ENCODE data around the gene NRSN2. TPM values are rescaled to one million over a fixed set of nuclear protein-coding genes. Genes with fewer than 3 reads are reported as not detected.
"Not testable (repeated sequence)": the region's sequence is repeated elsewhere in the genome, so short reads cannot be mapped to it uniquely, and the experiment has no call there.

Gene NRSN2
- total RNA-seq, 1 donor from 2014 or later, result 47.3 TPM

GRCh38 chr20:367486-367887 lies 20.6 kb downstream of the NRSN2 start:
- no peak overlapping the region for H3K27ac Mint-ChIP-seq (ENCODE audit: unreplicated experiment)
- DNase-seq (ENCODE audit: extremely low spot score, unreplicated experiment), result no peak
- H3K36me3 Mint-ChIP-seq (ENCODE audit: unreplicated experiment), result no peaks in the 10 kb centered on the region
- no peaks in the 10 kb centered on the region for H3K27me3 Mint-ChIP-seq (ENCODE audit: unreplicated experiment)
- no peaks in the 10 kb centered on the region for H3K9me3 Mint-ChIP-seq (ENCODE audit: unreplicated experiment)
- TF ChIP-seq CTCF (IDR thresholded peaks at IDR 0.05), result no peak
- peaks cover 16% of the 10 kb centered on the region for H3K4me1 Mint-ChIP-seq (ENCODE audit: unreplicated experiment)
- no peak overlapping the region for H3K4me3 Mint-ChIP-seq (ENCODE audit: unreplicated experiment)

- peaks cover 22% of the 10 kb centered on the region for H3K4me1 Mint-ChIP-seq (ENCODE audit: unreplicated experiment)
- no peaks in the 10 kb centered on the region for H3K9me3 Mint-ChIP-seq (ENCODE audit: unreplicated experiment)
- no peak for DNase-seq (ENCODE audit: extremely low spot score, unreplicated experiment)
- no peak overlapping the region for H3K4me3 Mint-ChIP-seq (ENCODE audit: unreplicated experiment)
- H3K36me3 Mint-ChIP-seq (ENCODE audit: unreplicated experiment), result no peaks in the 10 kb centered on the region
- no peak for TF ChIP-seq CTCF (IDR thresholded peaks at IDR 0.05)
- no peaks in the 10 kb centered on the region for H3K27me3 Mint-ChIP-seq (ENCODE audit: unreplicated experiment)
- H3K27ac Mint-ChIP-seq (ENCODE audit: unreplicated experiment), result no peak overlapping the region
These were observed 22.0 kb downstream of the NRSN2 start for GRCh38 chr20:368915-369314.

- Mint-ChIP-seq H3K4me3 (ENCODE audit: unreplicated experiment) (no peak overlapping the region), H3K27ac (ENCODE audit: unreplicated experiment) (no peak overlapping the region), H3K4me1 (ENCODE audit: unreplicated experiment) (peaks cover 19% of the 10 kb centered on the region), H3K9me3 (ENCODE audit: unreplicated experiment) (no peaks in the 10 kb centered on the region), H3K36me3 (ENCODE audit: unreplicated experiment) (no peaks in the 10 kb centered on the region), H3K27me3 (ENCODE audit: unreplicated experiment) (no peaks in the 10 kb centered on the region)
- no peak for DNase-seq (ENCODE audit: extremely low spot score, unreplicated experiment)
- TF ChIP-seq CTCF (IDR thresholded peaks at IDR 0.05), result no peak
These were observed 23.3 kb downstream of the NRSN2 start for GRCh38 chr20:370151-370600.

- no peaks in the 10 kb centered on the region for H3K27me3 Mint-ChIP-seq (ENCODE audit: unreplicated experiment)
- TF ChIP-seq CTCF (IDR thresholded peaks at IDR 0.05), result no peak
- no peak overlapping the region for H3K4me3 Mint-ChIP-seq (ENCODE audit: unreplicated experiment)
- peaks cover 19% of the 10 kb centered on the region for H3K4me1 Mint-ChIP-seq (ENCODE audit: unreplicated experiment)
- H3K9me3 Mint-ChIP-seq (ENCODE audit: unreplicated experiment), result no peaks in the 10 kb centered on the region
- DNase-seq (ENCODE audit: extremely low spot score, unreplicated experiment), result no peak
- no peaks in the 10 kb centered on the region for H3K36me3 Mint-ChIP-seq (ENCODE audit: unreplicated experiment)
- peak overlapping the region; percentile 79 for H3K27ac Mint-ChIP-seq (ENCODE audit: unreplicated experiment)
These were observed 24.3 kb downstream of the NRSN2 start for GRCh38 chr20:370977-371754.

GRCh38 chr20:371755-372542 lies 25.0 kb downstream of the NRSN2 start:
- TF ChIP-seq CTCF (IDR thresholded peaks at IDR 0.05), result no peak
- no peaks in the 10 kb centered on the region for H3K36me3 Mint-ChIP-seq (ENCODE audit: unreplicated experiment)
- no peaks in the 10 kb centered on the region for H3K27me3 Mint-ChIP-seq (ENCODE audit: unreplicated experiment)
- H3K9me3 Mint-ChIP-seq (ENCODE audit: unreplicated experiment), result no peaks in the 10 kb centered on the region
- no peak overlapping the region for H3K4me3 Mint-ChIP-seq (ENCODE audit: unreplicated experiment)
- H3K4me1 Mint-ChIP-seq (ENCODE audit: unreplicated experiment), result peaks cover 17% of the 10 kb centered on the region
- no peak for DNase-seq (ENCODE audit: extremely low spot score, unreplicated experiment)
- H3K27ac Mint-ChIP-seq (ENCODE audit: unreplicated experiment), result peak overlapping the region; percentile 79

GRCh38 chr20:372543-373082 lies 25.7 kb downstream of the NRSN2 start:
- Mint-ChIP-seq H3K4me1 (ENCODE audit: unreplicated experiment) (peaks cover 17% of the 10 kb centered on the region), H3K27ac (ENCODE audit: unreplicated experiment) (peak overlapping the region; percentile 79)
- not testable (repeated sequence) for H3K27me3 Mint-ChIP-seq (ENCODE audit: unreplicated experiment); H3K9me3 Mint-ChIP-seq (ENCODE audit: unreplicated experiment); H3K36me3 Mint-ChIP-seq (ENCODE audit: unreplicated experiment); H3K4me3 Mint-ChIP-seq (ENCODE audit: unreplicated experiment); DNase-seq (ENCODE audit: extremely low spot score, unreplicated experiment)
